ENCODE results near the gene DLX5. TPM values are rescaled to one million over a fixed set of nuclear protein-coding genes. Genes with fewer than 3 reads are reported as not detected.

DLX5 gene
- total RNA-seq, 1 donor: not detected

GRCh38 chr7:97002555-97003261 lies 21.9 kb downstream of the DLX5 start:
- Histone ChIP-seq H3K27me3 (ENCODE audit: insufficient read depth, low read length) (peaks cover 91% of the 10 kb centered on the region), H3K4me1 (ENCODE audit: insufficient read depth, low read length) (peaks cover 15% of the 10 kb centered on the region), H3K9me3 (ENCODE audit: low read depth, low read length) (no peaks in the 10 kb centered on the region), H3K4me3 (ENCODE audit: low read length) (no peak overlapping the region)

- Histone ChIP-seq H3K4me1 (ENCODE audit: insufficient read depth, low read length) (peaks cover 11% of the 10 kb centered on the region), H3K4me3 (ENCODE audit: low read length) (no peak overlapping the region), H3K27me3 (ENCODE audit: insufficient read depth, low read length) (peaks cover 91% of the 10 kb centered on the region), H3K9me3 (ENCODE audit: low read depth, low read length) (no peaks in the 10 kb centered on the region)
Observed at GRCh38 chr7:97001656-97002554, 22.7 kb downstream of the DLX5 start.

GRCh38 chr7:97001221-97001620 lies 23.4 kb downstream of the DLX5 start:
- Histone ChIP-seq H3K27me3 (ENCODE audit: insufficient read depth, low read length) (peaks cover 93% of the 10 kb centered on the region), H3K4me3 (ENCODE audit: low read length) (no peak overlapping the region), H3K4me1 (ENCODE audit: insufficient read depth, low read length) (peaks cover 10% of the 10 kb centered on the region), H3K9me3 (ENCODE audit: low read depth, low read length) (no peaks in the 10 kb centered on the region)

GRCh38 chr7:96998744-96999143 lies 25.9 kb downstream of the DLX5 start:
- H3K4me3 ChIP-seq (ENCODE audit: low read length): no peak overlapping the region
- no peaks in the 10 kb centered on the region for H3K9me3 ChIP-seq (ENCODE audit: low read depth, low read length)
- H3K4me1 ChIP-seq (ENCODE audit: insufficient read depth, low read length): no peaks in the 10 kb centered on the region
- H3K27me3 ChIP-seq (ENCODE audit: insufficient read depth, low read length): peaks cover 98% of the 10 kb centered on the region

- Histone ChIP-seq H3K27me3 (ENCODE audit: insufficient read depth, low read length) (peaks cover 98% of the 10 kb centered on the region), H3K4me1 (ENCODE audit: insufficient read depth, low read length) (no peaks in the 10 kb centered on the region), H3K9me3 (ENCODE audit: low read depth, low read length) (no peaks in the 10 kb centered on the region), H3K4me3 (ENCODE audit: low read length) (no peak overlapping the region)
Observed at GRCh38 chr7:96998333-96998732, 26.3 kb downstream of the DLX5 start.

GRCh38 chr7:96997512-96998032 lies 27.1 kb downstream of the DLX5 start:
- Histone ChIP-seq H3K27me3 (ENCODE audit: insufficient read depth, low read length) (peaks cover 98% of the 10 kb centered on the region), H3K4me1 (ENCODE audit: insufficient read depth, low read length) (no peaks in the 10 kb centered on the region), H3K4me3 (ENCODE audit: low read length) (no peak overlapping the region), H3K9me3 (ENCODE audit: low read depth, low read length) (no peaks in the 10 kb centered on the region)

GRCh38 chr7:96996958-96997511 lies 27.6 kb downstream of the DLX5 start:
- no peak overlapping the region for H3K4me3 ChIP-seq (ENCODE audit: low read length)
- H3K9me3 ChIP-seq (ENCODE audit: low read depth, low read length): no peaks in the 10 kb centered on the region
- peaks cover 98% of the 10 kb centered on the region for H3K27me3 ChIP-seq (ENCODE audit: insufficient read depth, low read length)
- H3K4me1 ChIP-seq (ENCODE audit: insufficient read depth, low read length): no peaks in the 10 kb centered on the region

GRCh38 chr7:96996111-96996957 lies 28.3 kb downstream of the DLX5 start:
- peaks cover 98% of the 10 kb centered on the region for H3K27me3 ChIP-seq (ENCODE audit: insufficient read depth, low read length)
- no peaks in the 10 kb centered on the region for H3K4me1 ChIP-seq (ENCODE audit: insufficient read depth, low read length)
- no peak overlapping the region for H3K4me3 ChIP-seq (ENCODE audit: low read length)
- H3K9me3 ChIP-seq (ENCODE audit: low read depth, low read length): no peaks in the 10 kb centered on the region

GRCh38 chr7:96995406-96996110 lies 29.1 kb downstream of the DLX5 start:
- H3K9me3 ChIP-seq (ENCODE audit: low read depth, low read length): no peaks in the 10 kb centered on the region
- H3K4me3 ChIP-seq (ENCODE audit: low read length): no peak overlapping the region
- peaks cover 98% of the 10 kb centered on the region for H3K27me3 ChIP-seq (ENCODE audit: insufficient read depth, low read length)
- no peaks in the 10 kb centered on the region for H3K4me1 ChIP-seq (ENCODE audit: insufficient read depth, low read length)

- H3K9me3 ChIP-seq (ENCODE audit: low read depth, low read length): no peaks in the 10 kb centered on the region
- peaks cover 98% of the 10 kb centered on the region for H3K27me3 ChIP-seq (ENCODE audit: insufficient read depth, low read length)
- no peak overlapping the region for H3K4me3 ChIP-seq (ENCODE audit: low read length)
Observed at GRCh38 chr7:96993980-96994379, 30.7 kb downstream of the DLX5 start.

GRCh38 chr7:96993094-96993865 lies 31.4 kb downstream of the DLX5 start:
- Histone ChIP-seq H3K27me3 (ENCODE audit: insufficient read depth, low read length) (peaks cover 98% of the 10 kb centered on the region), H3K4me3 (ENCODE audit: low read length) (no peak overlapping the region), H3K9me3 (ENCODE audit: low read depth, low read length) (no peaks in the 10 kb centered on the region), H3K4me1 (ENCODE audit: insufficient read depth, low read length) (no peaks in the 10 kb centered on the region)

More at GRCh38 chr7:96993980-96994379, 30.7 kb downstream of the DLX5 start:
- H3K4me1 ChIP-seq (ENCODE audit: insufficient read depth, low read length): no peaks in the 10 kb centered on the region

- peaks cover 98% of the 10 kb centered on the region for H3K27me3 ChIP-seq (ENCODE audit: insufficient read depth, low read length)
- no peaks in the 10 kb centered on the region for H3K4me1 ChIP-seq (ENCODE audit: insufficient read depth, low read length)
- H3K4me3 ChIP-seq (ENCODE audit: low read length): no peak overlapping the region
- H3K9me3 ChIP-seq (ENCODE audit: low read depth, low read length): no peaks in the 10 kb centered on the region
Observed at GRCh38 chr7:96992192-96993005, 32.2 kb downstream of the DLX5 start.

Data from mononuclear cell (primary cell).